Measurements from ENCODE around the gene TBC1D16. TPM values are rescaled to one million over a fixed set of nuclear protein-coding genes. Genes with fewer than 3 reads are reported as not detected.

The TBC1D16 gene
- total RNA-seq, 2 donors from 2014 or later: 1.6 to 1.8 TPM

- Mint-ChIP-seq H3K9me3 (no peaks in the 10 kb centered on the region), H3K27ac (no peak overlapping the region), H3K4me1 (no peaks in the 10 kb centered on the region), H3K27me3 (peaks cover 26% of the 10 kb centered on the region), H3K4me3 (no peak overlapping the region), H3K36me3 (ENCODE audit: low read depth) (no peaks in the 10 kb centered on the region)
- ATAC-seq (replicated peaks): no peak
These were observed 105.4 kb downstream of the TBC1D16 start for GRCh38 chr17:79930062-79930876.

GRCh38 chr17:79929257-79930061 lies 106.2 kb downstream of the TBC1D16 start:
- Mint-ChIP-seq H3K4me1 (no peaks in the 10 kb centered on the region), H3K27ac (no peak overlapping the region), H3K4me3 (no peak overlapping the region), H3K36me3 (ENCODE audit: low read depth) (no peaks in the 10 kb centered on the region), H3K9me3 (no peaks in the 10 kb centered on the region), H3K27me3 (peaks cover 26% of the 10 kb centered on the region)
- no peak for ATAC-seq (replicated peaks)

DNA sequence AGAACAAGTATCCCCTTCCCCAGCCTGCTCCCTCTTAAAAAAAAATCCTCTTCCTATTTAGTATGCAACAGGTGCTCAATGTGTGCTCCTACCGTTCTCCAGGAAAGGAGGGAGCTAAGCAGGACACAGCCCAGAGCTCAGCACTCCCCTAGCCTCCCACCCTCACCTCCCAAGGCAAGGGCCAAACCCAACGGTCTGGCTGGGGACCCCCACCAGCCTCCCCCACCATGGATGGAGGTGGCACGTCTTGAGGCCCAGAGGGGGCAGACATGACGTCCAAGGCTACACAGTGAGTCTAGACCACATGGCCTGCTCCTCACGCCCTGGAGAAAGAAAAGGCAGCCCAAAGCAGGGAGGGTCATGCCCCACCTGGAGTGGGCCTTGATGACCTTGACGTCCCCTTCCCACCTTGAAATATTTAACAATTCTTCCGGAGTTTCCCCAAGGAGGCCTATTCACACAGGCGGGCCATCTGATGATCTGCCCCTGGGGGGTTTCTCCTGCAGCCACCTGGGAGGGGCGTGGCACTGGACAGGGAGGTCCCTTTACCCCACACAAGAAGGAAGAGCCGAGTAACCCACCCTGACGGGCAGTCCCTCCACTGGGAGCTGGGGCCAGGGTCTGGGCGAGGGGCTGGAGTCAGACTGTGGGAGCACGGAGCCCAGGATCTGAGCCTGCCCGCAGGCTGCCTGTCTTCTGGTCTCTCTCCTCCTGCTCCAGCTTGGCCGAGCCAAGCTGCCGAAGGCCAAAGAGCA lies 107.0 kb downstream of the TBC1D16 start:
- no peaks in the 10 kb centered on the region for H3K9me3 Mint-ChIP-seq
- no peak for ATAC-seq (replicated peaks)
- H3K4me3 Mint-ChIP-seq: no peak overlapping the region
- no peaks in the 10 kb centered on the region for H3K4me1 Mint-ChIP-seq
- H3K27ac Mint-ChIP-seq: no peak overlapping the region
- H3K36me3 Mint-ChIP-seq (ENCODE audit: low read depth): no peaks in the 10 kb centered on the region
- H3K27me3 Mint-ChIP-seq: peaks cover 23% of the 10 kb centered on the region

GRCh38 chr17:79927688-79928501 lies 107.8 kb downstream of the TBC1D16 start:
- no peaks in the 10 kb centered on the region for H3K36me3 Mint-ChIP-seq (ENCODE audit: low read depth)
- no peak overlapping the region for H3K4me3 Mint-ChIP-seq
- H3K27me3 Mint-ChIP-seq: peaks cover 16% of the 10 kb centered on the region
- H3K4me1 Mint-ChIP-seq: no peaks in the 10 kb centered on the region
- no peak for ATAC-seq (replicated peaks)
- no peak overlapping the region for H3K27ac Mint-ChIP-seq
- no peaks in the 10 kb centered on the region for H3K9me3 Mint-ChIP-seq

GRCh38 chr17:79927136-79927661 lies 108.5 kb downstream of the TBC1D16 start:
- H3K27me3 Mint-ChIP-seq: peaks cover 9% of the 10 kb centered on the region
- H3K27ac Mint-ChIP-seq: no peak overlapping the region
- H3K4me3 Mint-ChIP-seq: no peak overlapping the region
- H3K36me3 Mint-ChIP-seq (ENCODE audit: low read depth): no peaks in the 10 kb centered on the region
- no peak for ATAC-seq (replicated peaks)
- H3K4me1 Mint-ChIP-seq: no peaks in the 10 kb centered on the region
- H3K9me3 Mint-ChIP-seq: no peaks in the 10 kb centered on the region

DNA sequence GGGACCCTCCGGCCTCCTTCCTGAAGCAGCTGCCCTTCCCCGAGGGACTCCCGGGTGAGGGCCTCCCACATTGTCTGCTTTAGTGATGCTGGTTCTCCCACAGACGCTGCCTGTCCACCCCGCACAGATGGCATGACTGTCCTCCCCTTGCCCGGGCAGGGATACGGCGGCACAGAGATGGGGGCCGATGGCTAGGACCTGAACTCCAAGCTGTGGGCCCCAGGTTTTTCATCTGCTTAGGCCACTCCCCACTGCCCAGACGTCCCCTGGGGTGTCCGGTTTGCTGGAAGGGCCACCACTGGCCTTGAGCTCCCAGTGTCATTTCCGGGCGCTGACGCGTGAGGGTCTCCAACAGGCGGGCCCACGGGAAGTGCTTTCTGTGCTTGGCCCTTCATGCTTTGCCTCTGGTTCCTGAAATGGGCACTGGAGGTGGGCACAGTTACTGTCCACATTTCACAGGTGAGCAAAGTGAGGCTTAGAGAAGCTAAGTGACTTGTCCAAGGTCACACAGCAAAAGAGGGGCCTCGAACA lies 109.0 kb downstream of the TBC1D16 start:
- ATAC-seq (replicated peaks): no peak
- H3K9me3 Mint-ChIP-seq: no peaks in the 10 kb centered on the region

DNA sequence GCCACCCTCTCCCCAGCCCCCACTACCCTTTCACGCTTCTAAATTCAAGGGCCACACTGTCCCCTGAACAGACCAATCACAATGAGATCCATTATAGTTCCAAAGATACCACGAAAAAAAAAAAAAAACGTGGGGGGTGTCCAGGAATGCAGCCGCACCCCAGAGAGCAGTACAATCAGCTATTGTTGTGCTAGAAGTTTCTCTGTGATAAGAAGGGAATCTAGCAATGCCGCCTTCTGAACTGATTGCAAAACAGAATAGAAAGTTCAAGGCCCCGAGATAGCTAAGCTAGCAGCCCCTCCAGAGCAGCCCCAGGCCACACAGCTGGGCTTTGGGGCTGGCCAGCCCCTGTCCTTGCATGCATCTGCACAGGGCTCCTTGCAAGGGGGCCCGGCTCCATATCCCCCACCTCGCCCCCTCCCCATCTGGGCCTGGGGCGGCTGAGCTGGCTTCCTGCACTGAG lies 109.5 kb downstream of the TBC1D16 start:
- Mint-ChIP-seq H3K4me3 (no peak overlapping the region), H3K36me3 (ENCODE audit: low read depth) (no peaks in the 10 kb centered on the region), H3K9me3 (no peaks in the 10 kb centered on the region), H3K27ac (no peak overlapping the region), H3K4me1 (no peaks in the 10 kb centered on the region), H3K27me3 (peaks cover 5% of the 10 kb centered on the region)
- no peak for ATAC-seq (replicated peaks)

More for the DNA sequence above, 109.0 kb downstream of the TBC1D16 start:
- H3K36me3 Mint-ChIP-seq (ENCODE audit: low read depth): no peaks in the 10 kb centered on the region
- H3K4me1 Mint-ChIP-seq: no peaks in the 10 kb centered on the region
- H3K27ac Mint-ChIP-seq: no peak overlapping the region
- no peak overlapping the region for H3K4me3 Mint-ChIP-seq
- peaks cover 8% of the 10 kb centered on the region for H3K27me3 Mint-ChIP-seq

DNA sequence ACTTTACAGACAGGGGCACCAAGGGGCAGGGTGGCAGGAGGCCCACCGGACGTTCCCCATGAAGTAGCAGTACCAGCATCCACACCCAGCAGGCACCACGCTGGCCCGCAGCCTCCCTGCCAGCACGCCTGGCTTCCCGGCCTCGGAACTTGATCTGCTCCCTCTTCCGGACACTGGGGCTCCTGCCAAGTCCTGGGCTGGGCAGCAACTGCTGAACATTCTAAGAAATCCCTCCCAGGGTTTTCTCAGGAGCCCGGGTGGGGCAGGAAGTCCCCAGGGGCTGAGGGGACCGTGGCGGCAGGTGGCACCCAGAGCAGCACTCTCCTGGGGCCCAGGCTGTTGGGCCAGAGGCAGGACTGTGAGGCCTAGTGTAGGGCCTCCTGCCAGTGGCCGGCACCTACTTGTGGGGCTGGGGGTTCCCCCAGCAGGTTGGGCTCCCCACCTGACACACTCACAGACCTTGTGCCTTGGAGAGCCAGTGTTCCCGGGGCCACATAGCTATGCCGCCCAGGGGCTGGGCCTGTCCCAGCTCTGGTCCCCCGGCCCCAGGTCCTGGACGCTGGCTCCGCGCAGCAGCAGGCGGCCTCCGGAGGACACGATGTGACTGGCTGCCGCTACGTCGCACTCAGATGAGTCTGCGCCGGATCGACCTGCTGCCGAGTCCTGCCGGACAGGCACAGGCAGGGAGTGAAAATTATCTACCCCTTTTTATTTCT lies 110.3 kb downstream of the TBC1D16 start:
- no peak overlapping the region for H3K27ac Mint-ChIP-seq
- no peaks in the 10 kb centered on the region for H3K4me1 Mint-ChIP-seq
- ATAC-seq (replicated peaks): no peak
- H3K27me3 Mint-ChIP-seq: peaks cover 5% of the 10 kb centered on the region
- no peaks in the 10 kb centered on the region for H3K36me3 Mint-ChIP-seq (ENCODE audit: low read depth)
- H3K4me3 Mint-ChIP-seq: no peak overlapping the region
- no peaks in the 10 kb centered on the region for H3K9me3 Mint-ChIP-seq

DNA sequence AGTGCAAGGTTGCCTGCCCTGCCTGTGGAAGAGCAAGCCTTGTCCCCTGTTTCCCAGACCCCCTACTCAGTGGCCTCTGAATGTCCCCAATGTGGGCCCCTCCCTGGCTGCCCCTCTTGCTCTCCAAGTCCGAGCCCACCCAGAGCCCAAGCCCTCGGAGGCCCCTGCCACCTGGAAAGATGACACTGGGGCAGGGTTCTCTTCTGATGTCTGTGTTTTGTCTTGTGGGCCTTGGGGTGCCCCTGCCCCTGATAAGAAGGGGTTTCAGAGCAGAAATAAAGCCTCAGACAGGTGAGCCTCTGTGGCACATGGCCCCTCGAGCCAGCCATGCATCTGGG lies 111.1 kb downstream of the TBC1D16 start:
- Mint-ChIP-seq H3K27ac (no peak overlapping the region), H3K36me3 (ENCODE audit: low read depth) (no peaks in the 10 kb centered on the region), H3K27me3 (peaks cover 5% of the 10 kb centered on the region), H3K9me3 (no peaks in the 10 kb centered on the region), H3K4me3 (no peak overlapping the region), H3K4me1 (no peaks in the 10 kb centered on the region)
- ATAC-seq (replicated peaks): no peak

GRCh38 chr17:79923974-79924638 lies 111.6 kb downstream of the TBC1D16 start:
- Mint-ChIP-seq H3K27me3 (peaks cover 7% of the 10 kb centered on the region), H3K36me3 (ENCODE audit: low read depth) (no peaks in the 10 kb centered on the region), H3K9me3 (no peaks in the 10 kb centered on the region), H3K4me1 (no peaks in the 10 kb centered on the region), H3K4me3 (no peak overlapping the region), H3K27ac (no peak overlapping the region)
- ATAC-seq (replicated peaks): peak; percentile 54

GRCh38 chr17:79922798-79923197 lies 112.9 kb downstream of the TBC1D16 start:
- H3K27me3 Mint-ChIP-seq: peaks cover 3% of the 10 kb centered on the region
- no peak overlapping the region for H3K27ac Mint-ChIP-seq
- no peak overlapping the region for H3K4me3 Mint-ChIP-seq
- no peaks in the 10 kb centered on the region for H3K4me1 Mint-ChIP-seq
- ATAC-seq (replicated peaks): no peak
- H3K9me3 Mint-ChIP-seq: no peaks in the 10 kb centered on the region
- no peaks in the 10 kb centered on the region for H3K36me3 Mint-ChIP-seq (ENCODE audit: low read depth)

DNA sequence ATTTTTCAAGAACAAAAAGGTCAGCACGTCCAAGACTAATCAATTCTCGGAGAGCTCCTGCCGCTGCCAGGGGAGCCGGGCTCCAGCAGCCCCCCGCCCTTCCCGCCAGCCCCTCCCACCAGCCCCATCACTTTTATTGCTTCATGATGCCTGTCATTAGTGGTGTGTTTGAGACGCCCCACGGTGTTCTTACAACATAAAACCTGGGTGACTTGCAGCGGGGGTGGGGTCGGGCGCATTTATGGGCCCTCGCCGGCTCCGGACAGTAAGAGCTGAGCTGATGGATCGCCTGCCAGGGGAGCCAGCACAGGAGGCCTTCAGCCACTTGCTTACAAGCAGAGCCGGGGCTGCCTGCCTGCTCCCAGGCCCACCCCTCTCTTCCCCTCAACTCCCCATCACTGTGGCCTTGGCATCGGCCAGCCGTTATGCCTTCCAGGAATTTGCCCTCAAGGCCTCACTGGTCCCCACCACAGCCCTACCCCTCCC lies 113.5 kb downstream of the TBC1D16 start:
- Mint-ChIP-seq H3K9me3 (no peaks in the 10 kb centered on the region), H3K27me3 (peaks cover 3% of the 10 kb centered on the region)
- no peak for ATAC-seq (replicated peaks)

More for the DNA sequence above, 113.5 kb downstream of the TBC1D16 start:
- no peak overlapping the region for H3K4me3 Mint-ChIP-seq
- no peaks in the 10 kb centered on the region for H3K4me1 Mint-ChIP-seq
- H3K27ac Mint-ChIP-seq: no peak overlapping the region
- H3K36me3 Mint-ChIP-seq (ENCODE audit: low read depth): no peaks in the 10 kb centered on the region

Data from activated T-helper 17 cell treated with anti-CD3 and anti-CD28 coated beads, Interleukin-2, amount 50 U/mL, for 72 hours (primary cell).